ENCODE results near the gene DDIAS. TPM values are rescaled to one million over a fixed set of nuclear protein-coding genes. Genes with fewer than 3 reads are reported as not detected.
"Not testable (repeated sequence)": the region's sequence is repeated elsewhere in the genome, so short reads cannot be mapped to it uniquely, and the experiment has no call there.

The DDIAS gene
- total RNA-seq, 4 donors from 2014 or later: 0.17 to 1.6 (median 0.52) TPM; not detected in 1

GRCh38 chr11:82908311-82908710, 6.8 kb downstream of the DDIAS start:
- H3K27ac ChIP-seq (replicated peaks in 1 of 4): no peak overlapping the region
- H3K36me3 ChIP-seq: no peaks in the 10 kb centered on the region
- no peak for TF ChIP-seq POLR2AphosphoS5 (IDR thresholded peaks at IDR 0.05)
- TF ChIP-seq CTCF (IDR thresholded peaks at IDR 0.05): no peak
- TF ChIP-seq EP300 (IDR thresholded peaks at IDR 0.05): no peak
- no peak for TF ChIP-seq POLR2A (IDR thresholded peaks at IDR 0.05; ENCODE audit: low read depth)
- DNase-seq (ENCODE audit: extremely low spot score): no peak
- peaks cover 0 to 6% (median 0%) of the 10 kb centered on the region in 4 donors for H3K4me1 ChIP-seq
- H3K9me3 ChIP-seq: peaks cover 0 to 4% (median 0%) of the 10 kb centered on the region in 4 donors
- intact Hi-C loops (cut with DNase I): no loop called here
- H3K4me3 ChIP-seq: no peak overlapping the region
- no peaks in the 10 kb centered on the region for H3K27me3 ChIP-seq

DNA sequence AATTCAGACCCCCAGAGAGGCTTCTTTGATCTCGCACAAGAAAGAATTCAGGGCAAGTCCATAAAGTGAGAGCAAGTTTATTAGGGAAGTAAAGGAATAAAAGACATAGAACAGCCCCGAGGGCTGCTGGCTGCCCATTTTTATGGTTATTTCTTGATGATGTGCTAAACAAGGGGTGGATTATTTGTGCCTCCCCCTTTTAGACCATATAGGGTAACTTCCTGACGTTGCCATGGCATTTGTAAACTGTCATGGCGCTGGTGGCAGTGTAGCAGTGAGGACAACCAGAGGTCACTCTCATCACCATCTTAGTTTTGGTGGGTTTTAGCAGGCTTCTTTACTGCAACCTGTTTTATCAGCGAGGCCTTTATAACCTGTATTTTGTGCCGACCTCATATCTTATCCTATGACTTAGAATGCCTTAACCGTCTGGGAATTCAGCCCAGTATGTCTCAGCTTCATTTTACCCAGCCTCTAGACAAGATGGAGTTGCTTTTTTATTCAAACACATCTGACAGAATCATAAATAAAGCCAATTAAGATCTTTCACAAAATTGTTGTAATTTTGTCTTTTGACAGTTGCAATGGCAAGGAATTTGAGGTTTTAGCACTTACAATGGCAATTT, 7.6 kb downstream of the DDIAS start:
- Histone ChIP-seq H3K4me3 (no peak overlapping the region), H3K27ac (replicated peaks in 1 of 4) (no peak overlapping the region), H3K9me3 (peaks cover 0 to 4% (median 0%) of the 10 kb centered on the region in 4 donors), H3K4me1 (peaks cover 0 to 6% (median 0%) of the 10 kb centered on the region in 4 donors), H3K36me3 (no peaks in the 10 kb centered on the region), H3K27me3 (no peaks in the 10 kb centered on the region)
- intact Hi-C loops (cut with DNase I): no loop called here
- TF ChIP-seq CTCF (IDR thresholded peaks at IDR 0.05): no peak
- TF ChIP-seq EP300 (IDR thresholded peaks at IDR 0.05): no peak
- TF ChIP-seq POLR2A (IDR thresholded peaks at IDR 0.05; ENCODE audit: low read depth): no peak
- TF ChIP-seq POLR2AphosphoS5 (IDR thresholded peaks at IDR 0.05): no peak
- DNase-seq (ENCODE audit: extremely low spot score): no peak
- 90% methylated on average over 7 of the region's 7 CpGs for WGBS

DNA sequence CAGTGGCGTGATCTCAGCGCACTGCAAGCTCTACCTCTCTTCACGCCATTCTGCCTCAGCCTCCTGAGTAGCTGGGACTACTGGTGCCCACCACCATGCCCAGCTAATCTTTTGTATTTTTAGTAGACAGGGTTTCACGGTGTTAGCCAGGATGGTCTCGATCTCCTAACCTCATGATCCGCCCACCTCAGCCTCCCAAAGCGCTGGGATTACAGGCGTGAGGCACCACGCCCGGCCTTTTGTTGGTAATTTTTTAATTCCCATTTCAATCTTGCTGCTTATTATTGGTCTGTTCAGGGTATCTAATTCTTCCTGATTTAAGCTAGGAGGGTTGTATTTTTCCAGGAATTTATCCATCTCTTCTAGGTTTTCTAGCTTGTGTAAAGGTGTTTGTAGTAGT, 18.2 kb downstream of the DDIAS start:
- H3K36me3 ChIP-seq; H3K27ac ChIP-seq (replicated peaks in 1 of 4); H3K27me3 ChIP-seq; H3K9me3 ChIP-seq; intact Hi-C loops (cut with DNase I); H3K4me3 ChIP-seq; H3K4me1 ChIP-seq; DNase-seq (ENCODE audit: extremely low spot score): not testable (repeated sequence)
- WGBS: over 99% methylated on average over 10 of the region's 10 CpGs

- H3K36me3 ChIP-seq; H3K27ac ChIP-seq (replicated peaks in 1 of 4); DNase-seq (ENCODE audit: extremely low spot score); H3K9me3 ChIP-seq; H3K27me3 ChIP-seq; intact Hi-C loops (cut with DNase I); H3K4me1 ChIP-seq; H3K4me3 ChIP-seq: not testable (repeated sequence)
- 66% methylated on average over 3 of the region's 3 CpGs for WGBS
Observed at GRCh38 chr11:82920227-82920626, 18.7 kb downstream of the DDIAS start.

GRCh38 chr11:82922396-82923173, 21.0 kb downstream of the DDIAS start:
- intact Hi-C loops (cut with DNase I); DNase-seq (ENCODE audit: extremely low spot score); H3K27me3 ChIP-seq; H3K4me1 ChIP-seq; H3K27ac ChIP-seq (replicated peaks in 1 of 4); H3K4me3 ChIP-seq; H3K9me3 ChIP-seq; H3K36me3 ChIP-seq: not testable (repeated sequence)
- WGBS: 81% methylated on average over 6 of the region's 8 CpGs

DNA sequence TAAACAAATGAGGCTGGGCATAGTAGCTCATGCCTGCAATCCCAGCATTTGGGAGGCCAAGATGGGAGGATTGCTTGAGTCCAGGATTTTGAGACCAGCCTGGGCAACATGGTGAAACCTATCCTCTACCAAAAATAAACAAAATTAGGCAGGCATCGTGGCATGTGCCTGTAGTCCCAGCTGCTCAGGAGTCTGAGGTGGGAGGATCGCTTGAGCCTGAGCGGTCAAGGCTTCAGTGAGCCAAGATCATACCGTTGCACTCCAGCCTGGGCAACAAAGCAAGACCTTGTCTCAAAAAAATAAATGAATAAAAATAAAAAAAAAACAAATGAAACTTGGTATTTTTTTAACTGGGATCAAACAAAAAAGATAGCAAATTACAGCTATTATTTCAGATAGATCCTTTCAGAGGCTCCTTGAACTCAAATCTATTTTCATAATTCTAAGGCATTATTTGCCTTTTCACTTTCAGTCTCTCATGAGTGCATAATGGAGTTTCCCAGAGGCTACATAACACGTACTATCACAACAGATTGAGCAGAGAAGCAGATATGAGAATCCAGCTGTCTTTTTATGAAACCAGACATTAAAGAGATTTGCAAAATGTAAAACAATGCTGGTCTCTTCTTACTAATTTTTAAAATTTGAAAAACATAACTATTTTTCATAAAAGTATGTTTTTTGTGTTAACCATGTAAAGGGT, 23.1 kb downstream of the DDIAS start:
- H3K27me3 ChIP-seq: no peaks in the 10 kb centered on the region
- no peak overlapping the region for H3K4me3 ChIP-seq
- intact Hi-C loops (cut with DNase I): loop anchor here (5.0 kb wide), 1 partner anchor 148 kb away; the partner anchor contains the start of gene RAB30
- TF ChIP-seq CTCF (IDR thresholded peaks at IDR 0.05): no peak
- TF ChIP-seq POLR2AphosphoS5 (IDR thresholded peaks at IDR 0.05): no peak
- no peak for TF ChIP-seq POLR2A (IDR thresholded peaks at IDR 0.05; ENCODE audit: low read depth)
- TF ChIP-seq EP300 (IDR thresholded peaks at IDR 0.05): no peak
- no peaks in the 10 kb centered on the region for H3K4me1 ChIP-seq
- DNase-seq (ENCODE audit: extremely low spot score): no peak
- no peak overlapping the region for H3K27ac ChIP-seq (replicated peaks in 1 of 4)
- 87% methylated on average over 5 of the region's 5 CpGs for WGBS
- no peaks in the 10 kb centered on the region for H3K9me3 ChIP-seq
- no peaks in the 10 kb centered on the region for H3K36me3 ChIP-seq

Measured in esophagus muscularis mucosa (tissue), 4 donors.